ENCODE data around the gene ENPP6. TPM values are rescaled to one million over a fixed set of nuclear protein-coding genes. Genes with fewer than 3 reads are reported as not detected.

The ENPP6 gene
- total RNA-seq, 1 experiment from 2014 or later = not detected

- peak; percentile 61 for DNase-seq (ENCODE audit: low spot score)
- Histone ChIP-seq H3K4me3 (ENCODE audit: low read depth, low read length, poor library complexity, severe bottlenecking) (no peak overlapping the region), H3K9me3 (ENCODE audit: low read depth, low read length, poor library complexity, severe bottlenecking) (no peaks in the 10 kb centered on the region), H3K27me3 (replicated peaks; ENCODE audit: insufficient read depth, low read depth, low read length, poor library complexity) (no peaks in the 10 kb centered on the region), H3K36me3 (ENCODE audit: insufficient read depth, low read length, poor library complexity, severe bottlenecking) (no peaks in the 10 kb centered on the region), H3K27ac (ENCODE audit: low read depth, low read length, poor library complexity, severe bottlenecking) (no peak overlapping the region), H3K4me1 (ENCODE audit: insufficient read depth, low read length, poor library complexity, severe bottlenecking) (no peaks in the 10 kb centered on the region)
- TF ChIP-seq, protein P1, sequence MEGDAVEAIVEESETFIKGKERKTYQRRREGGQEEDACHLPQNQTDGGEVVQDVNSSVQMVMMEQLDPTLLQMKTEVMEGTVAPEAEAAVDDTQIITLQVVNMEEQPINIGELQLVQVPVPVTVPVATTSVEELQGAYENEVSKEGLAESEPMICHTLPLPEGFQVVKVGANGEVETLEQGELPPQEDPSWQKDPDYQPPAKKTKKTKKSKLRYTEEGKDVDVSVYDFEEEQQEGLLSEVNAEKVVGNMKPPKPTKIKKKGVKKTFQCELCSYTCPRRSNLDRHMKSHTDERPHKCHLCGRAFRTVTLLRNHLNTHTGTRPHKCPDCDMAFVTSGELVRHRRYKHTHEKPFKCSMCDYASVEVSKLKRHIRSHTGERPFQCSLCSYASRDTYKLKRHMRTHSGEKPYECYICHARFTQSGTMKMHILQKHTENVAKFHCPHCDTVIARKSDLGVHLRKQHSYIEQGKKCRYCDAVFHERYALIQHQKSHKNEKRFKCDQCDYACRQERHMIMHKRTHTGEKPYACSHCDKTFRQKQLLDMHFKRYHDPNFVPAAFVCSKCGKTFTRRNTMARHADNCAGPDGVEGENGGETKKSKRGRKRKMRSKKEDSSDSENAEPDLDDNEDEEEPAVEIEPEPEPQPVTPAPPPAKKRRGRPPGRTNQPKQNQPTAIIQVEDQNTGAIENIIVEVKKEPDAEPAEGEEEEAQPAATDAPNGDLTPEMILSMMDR (conservative IDR thresholded peaks at IDR 0.05; ENCODE audit: low read depth, low read length) = peak; percentile 97
- TF ChIP-seq EZH2 (IDR thresholded peaks at IDR 0.05; ENCODE audit: borderline replicate concordance, low read depth, low read length, poor library complexity, severe bottlenecking) = no peak
- intact Hi-C loops (cut with micrococcal nuclease; ENCODE audit: unreplicated experiment) = loop anchor here (1.0 to 10.0 kb wide), 2 partner anchors 184 to 328 kb away; no protein-coding TSS in a partner anchor
- no TSS peak for BruUV-seq (replicated peaks)
- POLR2A ChIA-PET (ENCODE audit: low non-redundant PET) = no interaction called here
- CTCF ChIA-PET = no interaction called here
These were observed 49.2 kb downstream of the ENPP6 start for GRCh38 chr4:184168406-184169019.

GRCh38 chr4:184167576-184167975, 50.1 kb downstream of the ENPP6 start:
- ChIA-PET CTCF (interaction anchor here (0.6 kb wide), 1 partner anchor 347 kb away, joined by 3 read pairs; no protein-coding TSS in a partner anchor), POLR2A (ENCODE audit: low non-redundant PET) (no interaction called here)
- intact Hi-C loops (cut with micrococcal nuclease; ENCODE audit: unreplicated experiment) = loop anchor here (10.0 kb wide), 1 partner anchor 183 kb away; no protein-coding TSS in a partner anchor
- Histone ChIP-seq H3K9me3 (ENCODE audit: low read depth, low read length, poor library complexity, severe bottlenecking) (no peaks in the 10 kb centered on the region), H3K36me3 (ENCODE audit: insufficient read depth, low read length, poor library complexity, severe bottlenecking) (no peaks in the 10 kb centered on the region), H3K27me3 (replicated peaks; ENCODE audit: insufficient read depth, low read depth, low read length, poor library complexity) (no peaks in the 10 kb centered on the region), H3K4me1 (ENCODE audit: insufficient read depth, low read length, poor library complexity, severe bottlenecking) (no peaks in the 10 kb centered on the region), H3K27ac (ENCODE audit: low read depth, low read length, poor library complexity, severe bottlenecking) (no peak overlapping the region), H3K4me3 (ENCODE audit: low read depth, low read length, poor library complexity, severe bottlenecking) (no peak overlapping the region)
- DNase-seq (ENCODE audit: low spot score) = no peak
- no peak for TF ChIP-seq EZH2 (IDR thresholded peaks at IDR 0.05; ENCODE audit: borderline replicate concordance, low read depth, low read length, poor library complexity, severe bottlenecking)
- TF ChIP-seq, protein P1 (conservative IDR thresholded peaks at IDR 0.05; ENCODE audit: low read depth, low read length) = no peak
- BruUV-seq (replicated peaks) = no TSS peak

DNA sequence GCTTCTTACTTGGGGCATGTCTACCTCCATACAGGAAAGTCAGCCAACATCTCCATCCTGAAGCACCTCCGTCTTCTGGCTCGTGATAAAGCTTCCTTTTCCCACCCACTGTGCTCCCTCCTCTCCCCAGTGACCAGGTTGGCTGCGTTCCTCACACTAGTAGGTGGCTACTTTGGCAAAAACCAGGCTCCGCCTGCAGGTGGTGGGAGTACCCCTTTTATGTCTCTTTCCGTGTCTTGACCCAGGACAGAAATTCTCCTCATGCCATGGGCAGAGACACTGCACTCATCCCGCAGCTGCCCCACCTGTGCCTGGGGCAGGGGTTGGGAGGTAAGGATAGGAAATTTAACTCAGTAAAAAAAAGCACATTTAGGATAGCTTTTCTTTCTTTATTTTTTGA, 50.9 kb downstream of the ENPP6 start:
- intact Hi-C loops (cut with micrococcal nuclease; ENCODE audit: unreplicated experiment) = loop anchor here (10.0 kb wide), 1 partner anchor 182 kb away; no protein-coding TSS in a partner anchor
- Histone ChIP-seq H3K36me3 (ENCODE audit: insufficient read depth, low read length, poor library complexity, severe bottlenecking) (no peaks in the 10 kb centered on the region), H3K27ac (ENCODE audit: low read depth, low read length, poor library complexity, severe bottlenecking) (no peak overlapping the region), H3K4me1 (ENCODE audit: insufficient read depth, low read length, poor library complexity, severe bottlenecking) (no peaks in the 10 kb centered on the region), H3K27me3 (replicated peaks; ENCODE audit: insufficient read depth, low read depth, low read length, poor library complexity) (no peaks in the 10 kb centered on the region), H3K4me3 (ENCODE audit: low read depth, low read length, poor library complexity, severe bottlenecking) (no peak overlapping the region), H3K9me3 (ENCODE audit: low read depth, low read length, poor library complexity, severe bottlenecking) (no peaks in the 10 kb centered on the region)
- BruUV-seq (replicated peaks) = no TSS peak
- DNase-seq (ENCODE audit: low spot score) = no peak
- CTCF ChIA-PET = no interaction called here
- TF ChIP-seq, protein P1 (conservative IDR thresholded peaks at IDR 0.05; ENCODE audit: low read depth, low read length) = no peak
- no peak for TF ChIP-seq EZH2 (IDR thresholded peaks at IDR 0.05; ENCODE audit: borderline replicate concordance, low read depth, low read length, poor library complexity, severe bottlenecking)
- POLR2A ChIA-PET (ENCODE audit: low non-redundant PET) = interaction anchor here (0.6 kb wide), 1 partner anchor 332 kb away, joined by 6 read pairs; no protein-coding TSS in a partner anchor
